Upper lobe of left lung (tissue), 6 donors: ENCODE measurements around the gene FGGY. TPM values are rescaled to one million over a fixed set of nuclear protein-coding genes. Genes with fewer than 3 reads are reported as not detected.

Experiments used
- ATAC-seq, 2 donors: fragments of 200-7000 bp; cut with Tn5 transposase; one replicate each; pipeline ENCODE4 v1.9.1; 2022; ENCODE audit warnings: mild to moderate bottlenecking in 2 of 2, moderate library complexity in 2 of 2; ENCODE audit not compliant: low FRiP score in 2 of 2
- DNase-seq, 2 donors: peaks; one replicate each; pipeline ENCODE4 v3.0.0-alpha.2; 2019 to 2020
- H3K27ac ChIP-seq, 4 donors: fragments of 200-600 bp; sonication (generic); one replicate each; pipeline ENCODE4 v1.5.1; 2016 to 2019
- H3K27me3 ChIP-seq, 4 donors: fragments of 200-600 bp; sonication (generic); one replicate each; pipeline ENCODE4 v1.5.1; 2017 to 2019
- H3K36me3 ChIP-seq, 4 donors: fragments of 200-600 bp; sonication (generic); one replicate each; pipeline ENCODE4 v1.5.1; 2016 to 2019
- H3K4me1 ChIP-seq, 4 donors: fragments of 200-600 bp; sonication (generic); one replicate each; pipeline ENCODE4 v1.5.1; 2018 to 2019
- H3K4me3 ChIP-seq, 4 donors: fragments of 200-600 bp; sonication (generic); one replicate each; pipeline ENCODE4 v1.5.1; 2017 to 2019; ENCODE audit warnings: mild to moderate bottlenecking in 2 of 4, moderate library complexity in 1 of 4
- H3K9me3 ChIP-seq, 4 donors: fragments of 200-600 bp; sonication (generic); one replicate each; pipeline ENCODE4 v1.5.1; 2018 to 2019
- EP300 ChIP-seq, 4 donors: sonication (generic); formaldehyde crosslinking; IDR thresholded peaks; one replicate each; pipeline ENCODE4 v1.5.1; 2017; ENCODE audit warnings: antibody characterized with exemption in 4 of 4, control low read depth in 2 of 4
- POLR2A ChIP-seq, 4 donors: fragments of 450-650 bp; IDR thresholded peaks; one replicate each; pipeline ENCODE4 v1.5.1; 2016 to 2017; ENCODE audit warnings: antibody characterized with exemption in 4 of 4, mild to moderate bottlenecking in 2 of 4
- POLR2AphosphoS5 ChIP-seq, 2 donors: sonication (generic); formaldehyde crosslinking; IDR thresholded peaks; one replicate each; pipeline ENCODE4 v1.5.1; 2017; ENCODE audit warnings: antibody characterized with exemption in 2 of 2
- WGBS, 2 donors: methylation state at CpG; one replicate each; pipeline ENCODE4 v1.1.5; 2017 to 2018; 5-methylcytosine and 5-hydroxymethylcytosine counted together
- total RNA-seq, 6 donors: library from RNA; depleted of rRNA in 4 of 6; stranded (reverse); fragments of >200 nt in 4 of 6; gene quantifications; one replicate each; pipeline versions ENCODE4 v1.1.0 to v1.2.1, GENCODE V29; 2016 to 2021
- TF ChIP-seq, protein P1 (sequence below), 6 experiments: fragments of 450-650 bp in 4 of 6; fragments of 200-600 bp in 2 of 6; sonication (generic) in 2 of 6; IDR thresholded peaks; one replicate each; pipeline ENCODE4 v1.5.1; 2016 to 2019; ENCODE audit warnings: antibody characterized with exemption in 6 of 6
- donor health status: DM: no; HTN: no; CAD: no; lungs with moderate emphysema.
- donor health status: DM: no; HTN: yes; CAD: no; lungs with severe emphysema.

The FGGY gene
- total RNA-seq, 6 donors from 2014 or later: 11.8 to 51.3 (median 22.6) TPM

DNA sequence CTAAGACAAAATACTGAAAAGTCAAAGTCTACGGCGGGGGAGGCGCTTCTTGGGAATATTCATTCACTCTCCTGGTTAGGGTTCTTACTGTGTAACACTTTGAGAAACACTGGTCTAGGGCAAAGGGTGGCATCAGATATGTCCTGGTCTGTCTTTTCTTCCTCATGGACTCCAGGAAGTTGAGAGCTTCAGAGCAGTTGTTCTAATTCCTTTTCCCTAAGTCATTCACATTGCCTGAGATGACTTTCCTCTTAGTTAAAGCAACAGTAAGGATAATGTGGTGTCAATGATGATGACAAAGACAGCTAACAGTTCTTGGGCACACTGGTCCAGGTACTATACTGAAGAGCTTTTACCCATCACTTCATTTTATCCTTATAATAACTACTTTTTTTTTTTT, 27.0 kb downstream of the FGGY start:
- Histone ChIP-seq H3K36me3 (no peaks in the 10 kb centered on the region), H3K9me3 (no peaks in the 10 kb centered on the region), H3K4me3 (no peak overlapping the region), H3K4me1 (peaks cover 0 to 1% (median 0%) of the 10 kb centered on the region in 4 donors), H3K27me3 (no peaks in the 10 kb centered on the region), H3K27ac (no peak overlapping the region)
- 93 to 97% methylated on average over 3 of the region's 3 CpGs for WGBS, 2 donors
- ATAC-seq: no peak
- TF ChIP-seq EP300 (IDR thresholded peaks at IDR 0.05) (no peak), POLR2AphosphoS5 (IDR thresholded peaks at IDR 0.05) (no peak)
- DNase-seq: no peak

DNA sequence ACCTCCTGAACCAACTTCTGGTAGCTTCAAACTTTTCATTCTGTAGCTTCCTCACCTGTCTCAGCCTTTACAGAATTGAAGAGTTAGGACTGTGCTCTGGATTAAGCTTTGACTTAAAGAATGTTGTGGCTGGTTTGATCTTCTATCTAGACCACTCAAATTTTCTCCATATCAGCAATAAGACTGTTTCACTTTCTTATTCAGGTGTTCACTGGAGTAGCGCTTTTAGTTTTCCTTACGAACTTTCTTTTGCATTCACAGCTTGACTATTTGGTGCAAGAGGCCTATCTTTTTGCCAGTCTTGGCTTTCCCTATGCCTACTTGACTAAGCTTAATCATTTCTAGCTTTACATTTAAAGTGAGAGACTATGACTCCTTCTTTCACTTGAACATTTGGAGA, 31.5 kb downstream of the FGGY start:
- 87 to 94% methylated on average over 2 of the region's 2 CpGs for WGBS, 2 donors
- Histone ChIP-seq H3K27ac (no peak overlapping the region), H3K36me3 (no peaks in the 10 kb centered on the region), H3K4me1 (peaks cover 0 to 7% (median 3%) of the 10 kb centered on the region in 4 donors), H3K9me3 (no peaks in the 10 kb centered on the region), H3K27me3 (no peaks in the 10 kb centered on the region), H3K4me3 (no peak overlapping the region)
- TF ChIP-seq POLR2A (IDR thresholded peaks at IDR 0.05): no peak
- TF ChIP-seq, protein P1, sequence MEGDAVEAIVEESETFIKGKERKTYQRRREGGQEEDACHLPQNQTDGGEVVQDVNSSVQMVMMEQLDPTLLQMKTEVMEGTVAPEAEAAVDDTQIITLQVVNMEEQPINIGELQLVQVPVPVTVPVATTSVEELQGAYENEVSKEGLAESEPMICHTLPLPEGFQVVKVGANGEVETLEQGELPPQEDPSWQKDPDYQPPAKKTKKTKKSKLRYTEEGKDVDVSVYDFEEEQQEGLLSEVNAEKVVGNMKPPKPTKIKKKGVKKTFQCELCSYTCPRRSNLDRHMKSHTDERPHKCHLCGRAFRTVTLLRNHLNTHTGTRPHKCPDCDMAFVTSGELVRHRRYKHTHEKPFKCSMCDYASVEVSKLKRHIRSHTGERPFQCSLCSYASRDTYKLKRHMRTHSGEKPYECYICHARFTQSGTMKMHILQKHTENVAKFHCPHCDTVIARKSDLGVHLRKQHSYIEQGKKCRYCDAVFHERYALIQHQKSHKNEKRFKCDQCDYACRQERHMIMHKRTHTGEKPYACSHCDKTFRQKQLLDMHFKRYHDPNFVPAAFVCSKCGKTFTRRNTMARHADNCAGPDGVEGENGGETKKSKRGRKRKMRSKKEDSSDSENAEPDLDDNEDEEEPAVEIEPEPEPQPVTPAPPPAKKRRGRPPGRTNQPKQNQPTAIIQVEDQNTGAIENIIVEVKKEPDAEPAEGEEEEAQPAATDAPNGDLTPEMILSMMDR (IDR thresholded peaks at IDR 0.05): no peak
- ATAC-seq (no peak), DNase-seq (no peak)

DNA sequence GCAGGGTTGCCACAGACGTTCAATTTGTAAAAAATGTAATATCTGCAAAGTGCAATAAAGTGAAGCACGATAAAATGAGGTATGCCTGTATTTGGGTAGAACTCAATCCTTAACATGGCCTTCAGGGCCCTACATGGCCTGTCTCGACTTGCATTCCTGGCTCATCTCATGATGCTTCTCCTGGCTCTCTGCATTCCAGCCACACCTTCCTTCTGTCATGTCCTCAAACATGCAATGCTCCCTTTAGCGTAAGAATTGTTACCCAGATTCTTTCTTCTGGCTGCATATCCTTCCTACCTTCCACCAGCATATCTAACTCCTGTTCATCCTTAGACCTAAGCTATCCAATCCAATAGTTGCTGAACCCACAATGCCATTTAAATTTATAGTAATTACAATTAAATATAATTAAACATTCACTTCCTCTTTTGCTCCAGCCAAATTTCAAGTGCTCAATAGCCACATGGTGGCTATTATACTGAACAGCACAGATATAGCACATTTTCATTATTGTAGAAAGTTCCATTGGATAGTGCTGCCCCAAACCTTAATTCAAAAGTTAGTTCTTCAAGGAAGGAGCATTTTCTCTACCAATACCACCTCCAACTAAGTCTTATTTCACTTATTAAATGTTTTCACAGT, 32.6 kb downstream of the FGGY start:
- WGBS, 2 donors: 97 to 99% methylated on average over 4 of the region's 4 CpGs
- ATAC-seq: no peak
- TF ChIP-seq, protein P1 (IDR thresholded peaks at IDR 0.05): no peak
- TF ChIP-seq POLR2AphosphoS5 (IDR thresholded peaks at IDR 0.05): no peak
- TF ChIP-seq POLR2A (IDR thresholded peaks at IDR 0.05): no peak
- TF ChIP-seq EP300 (IDR thresholded peaks at IDR 0.05): no peak
- Histone ChIP-seq H3K27me3 (no peaks in the 10 kb centered on the region), H3K36me3 (no peaks in the 10 kb centered on the region), H3K4me3 (no peak overlapping the region), H3K4me1 (peaks cover 0 to 13% (median 4%) of the 10 kb centered on the region in 4 donors), H3K27ac (no peak overlapping the region), H3K9me3 (no peaks in the 10 kb centered on the region)
- no peak for DNase-seq

DNA sequence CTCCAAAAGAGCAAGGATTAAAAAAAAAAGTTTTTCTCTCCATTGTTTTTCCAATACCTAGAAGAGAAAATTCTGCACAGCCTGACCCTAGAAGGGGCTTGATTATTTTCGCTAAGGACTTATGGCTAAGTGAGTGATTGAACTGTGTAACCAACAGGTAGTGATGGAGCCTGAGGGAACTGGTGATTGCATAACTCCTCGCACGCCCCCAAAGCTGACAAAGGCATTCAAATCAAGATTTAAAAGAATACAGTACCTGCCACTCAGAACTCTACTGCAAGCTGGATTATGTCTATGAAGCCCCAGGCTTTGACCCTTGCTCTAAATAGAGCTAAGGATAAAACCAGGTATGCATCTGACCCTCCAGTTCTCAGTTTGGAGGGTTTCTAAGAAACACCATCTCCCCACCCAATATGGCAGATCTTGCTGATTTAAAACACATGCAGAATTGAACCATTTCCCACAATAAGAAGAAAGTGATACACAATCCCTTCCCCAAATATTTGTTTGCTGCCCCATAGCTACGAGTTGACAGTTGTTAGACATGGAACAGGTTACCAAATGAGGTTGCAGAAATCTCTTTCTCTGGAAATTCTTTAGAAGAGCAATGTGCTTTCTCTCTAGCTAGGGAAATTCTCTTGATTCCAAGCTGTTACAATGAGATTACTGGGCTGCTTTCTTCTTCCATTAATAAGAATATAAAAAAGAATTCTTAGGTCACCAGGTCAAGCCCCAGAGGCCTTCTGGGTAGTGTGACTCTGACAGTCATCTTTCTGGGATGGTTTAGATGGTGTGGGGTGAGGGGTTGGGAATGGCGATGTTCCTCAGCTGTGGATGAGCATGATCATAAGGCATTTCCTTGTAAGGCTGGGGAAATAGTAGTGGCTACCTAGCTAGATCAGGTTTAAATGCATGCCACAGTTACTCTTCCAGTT, 35.1 kb downstream of the FGGY start:
- no peak for ATAC-seq
- Histone ChIP-seq H3K4me3 (no peak overlapping the region), H3K27ac (no peak overlapping the region), H3K36me3 (no peaks in the 10 kb centered on the region), H3K9me3 (no peaks in the 10 kb centered on the region), H3K4me1 (peaks cover 0 to 13% (median 4%) of the 10 kb centered on the region in 4 donors), H3K27me3 (no peaks in the 10 kb centered on the region)
- no peak for TF ChIP-seq POLR2AphosphoS5 (IDR thresholded peaks at IDR 0.05)
- TF ChIP-seq, protein P1 (IDR thresholded peaks at IDR 0.05): no peak
- no peak for TF ChIP-seq EP300 (IDR thresholded peaks at IDR 0.05)
- no peak for TF ChIP-seq POLR2A (IDR thresholded peaks at IDR 0.05)
- WGBS, 2 donors: 80 to 87% methylated on average over 5 of the region's 5 CpGs
- DNase-seq: no peak

DNA sequence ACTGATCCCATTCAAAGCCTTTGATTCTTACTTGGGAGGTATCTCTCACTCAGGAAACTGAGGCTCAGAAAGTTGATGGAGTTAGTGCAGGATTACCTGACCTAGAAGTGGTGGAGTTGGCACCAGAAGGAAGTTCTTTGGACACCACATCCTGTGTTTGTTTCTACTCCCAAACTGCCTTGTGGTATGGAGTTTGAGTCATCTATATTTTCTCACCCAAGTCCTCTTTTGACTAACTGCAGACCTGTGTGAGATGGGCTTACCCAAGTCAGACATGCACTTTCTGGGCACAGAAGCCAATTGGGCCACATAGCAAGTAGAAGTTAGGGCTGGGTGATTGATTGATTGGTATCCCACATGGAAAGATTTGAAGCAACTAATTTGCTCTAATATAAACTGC, 36.1 kb downstream of the FGGY start:
- TF ChIP-seq POLR2A (IDR thresholded peaks at IDR 0.05): no peak
- no peak for TF ChIP-seq POLR2AphosphoS5 (IDR thresholded peaks at IDR 0.05)
- TF ChIP-seq, protein P1 (IDR thresholded peaks at IDR 0.05): no peak
- no peak for TF ChIP-seq EP300 (IDR thresholded peaks at IDR 0.05)
- DNase-seq (no peak), ATAC-seq (no peak)
- no peak overlapping the region for H3K4me3 ChIP-seq
- H3K9me3 ChIP-seq: no peaks in the 10 kb centered on the region
- no peak overlapping the region for H3K27ac ChIP-seq
- no peaks in the 10 kb centered on the region for H3K36me3 ChIP-seq
- H3K27me3 ChIP-seq: no peaks in the 10 kb centered on the region
- peaks cover 0 to 13% (median 4%) of the 10 kb centered on the region in 4 donors for H3K4me1 ChIP-seq
